SU-DHL-6 (cell line): ENCODE measurements around the gene MRPS25.
"Not testable (repeated sequence)": the region's sequence is repeated elsewhere in the genome, so short reads cannot be mapped to it uniquely, and the experiment has no call there.

Experiments used
- EZH2phosphoT487 ChIP-seq: fragments of 200-600 bp; sonication (generic), shearing (Covaris generic); conservative IDR thresholded peaks from 2 replicates; pipeline ENCODE4 v1.6.1; 2018; ENCODE audit warnings: mild to moderate bottlenecking, antibody characterized with exemption, low read length, moderate library complexity, mixed read lengths
- TF ChIP-seq, protein P1 (sequence below): fragments of 200-600 bp; sonication (generic); IDR thresholded peaks from one replicate; pipeline ENCODE4 v1.5.1; 2017; ENCODE audit warnings: antibody characterized with exemption, mild to moderate bottlenecking, low read length, moderate library complexity; ENCODE audit not compliant: insufficient read depth, poor library complexity, severe bottlenecking

DNA sequence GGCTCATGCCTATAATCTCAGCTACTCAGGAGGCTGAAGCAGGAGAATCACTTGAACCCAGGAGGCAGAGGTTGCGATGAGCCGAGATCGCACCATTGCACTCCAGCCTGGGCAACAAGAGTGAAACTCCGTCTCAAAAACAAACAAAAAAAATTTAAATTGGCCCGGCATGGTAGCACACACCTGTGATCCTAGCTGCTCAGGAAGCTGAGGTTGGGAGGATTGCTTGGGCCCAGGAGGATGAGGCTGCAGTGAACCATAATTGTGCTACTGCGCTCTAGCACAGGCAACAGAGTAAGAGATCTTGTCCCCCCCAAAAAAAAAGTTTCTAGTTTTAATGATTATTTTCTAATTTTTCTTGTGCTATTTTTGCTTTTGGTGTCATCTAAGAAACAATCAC lies 65.9 kb downstream of the MRPS25 start:
- not testable (repeated sequence) for TF ChIP-seq EZH2phosphoT487
- TF ChIP-seq, protein P1, sequence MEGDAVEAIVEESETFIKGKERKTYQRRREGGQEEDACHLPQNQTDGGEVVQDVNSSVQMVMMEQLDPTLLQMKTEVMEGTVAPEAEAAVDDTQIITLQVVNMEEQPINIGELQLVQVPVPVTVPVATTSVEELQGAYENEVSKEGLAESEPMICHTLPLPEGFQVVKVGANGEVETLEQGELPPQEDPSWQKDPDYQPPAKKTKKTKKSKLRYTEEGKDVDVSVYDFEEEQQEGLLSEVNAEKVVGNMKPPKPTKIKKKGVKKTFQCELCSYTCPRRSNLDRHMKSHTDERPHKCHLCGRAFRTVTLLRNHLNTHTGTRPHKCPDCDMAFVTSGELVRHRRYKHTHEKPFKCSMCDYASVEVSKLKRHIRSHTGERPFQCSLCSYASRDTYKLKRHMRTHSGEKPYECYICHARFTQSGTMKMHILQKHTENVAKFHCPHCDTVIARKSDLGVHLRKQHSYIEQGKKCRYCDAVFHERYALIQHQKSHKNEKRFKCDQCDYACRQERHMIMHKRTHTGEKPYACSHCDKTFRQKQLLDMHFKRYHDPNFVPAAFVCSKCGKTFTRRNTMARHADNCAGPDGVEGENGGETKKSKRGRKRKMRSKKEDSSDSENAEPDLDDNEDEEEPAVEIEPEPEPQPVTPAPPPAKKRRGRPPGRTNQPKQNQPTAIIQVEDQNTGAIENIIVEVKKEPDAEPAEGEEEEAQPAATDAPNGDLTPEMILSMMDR = not testable (repeated sequence)
